Cardiac muscle cell (in vitro differentiated cells and primary cell): ENCODE results near the gene CLGN. TPM values are rescaled to one million over a fixed set of nuclear protein-coding genes. Genes with fewer than 3 reads are reported as not detected.

Source experiments
- DNase-seq, 2 donors: peaks; one replicate each; pipeline versions ENCODE4 v3.0.0 to v3.0.0-alpha.2; 2010 to 2017; ENCODE audit warnings: low read depth in 1 of 2, low spot score in 1 of 2
- H3K27ac ChIP-seq: fragments of 200-600 bp; sonication (generic); 2 replicates; pipeline ENCODE4 v1.5.1; 2016
- H3K27me3 ChIP-seq: fragments of 200-600 bp; sonication (generic); 2 replicates; pipeline ENCODE4 v1.6.0; 2016; ENCODE audit warnings: control low read depth
- H3K36me3 ChIP-seq: fragments of 200-600 bp; sonication (generic); 2 replicates; pipeline ENCODE4 v1.5.1; 2016; ENCODE audit warnings: control low read depth
- H3K4me1 ChIP-seq: fragments of 200-600 bp; sonication (generic); 2 replicates; pipeline ENCODE4 v1.8.1; 2017; ENCODE audit warnings: low read depth, mild to moderate bottlenecking, mixed run types
- H3K4me3 ChIP-seq: fragments of 200-600 bp; sonication (generic); 2 replicates; pipeline ENCODE4 v1.5.1; 2016; ENCODE audit warnings: mild to moderate bottlenecking
- H3K9me3 ChIP-seq: fragments of 200-600 bp; sonication (generic); 2 replicates; pipeline ENCODE4 v1.5.1; 2017; ENCODE audit warnings: low read depth, mild to moderate bottlenecking, control low read depth
- CTCF ChIP-seq: IDR thresholded peaks from 2 replicates; pipeline ENCODE4 v1.5.1; 2012; ENCODE audit warnings: low read depth, mild to moderate bottlenecking, low read length
- polyA plus RNA-seq: library from polyadenylated mRNA; unstranded; fragments of >200 nt; fragmentation: Nextera tagmentation; extraction: Ambion mirVana; gene quantifications from 2 replicates; pipeline ENCODE4 v1.2.1, GENCODE V29; 2016
- total RNA-seq: library from RNA; depleted of rRNA; stranded (reverse); fragments of >200 nt; gene quantifications from 2 replicates; pipeline ENCODE4 v1.2.3, GENCODE V29; 2016

The CLGN gene
- total RNA-seq = 9.1 and 15.1 TPM in 2 replicates
- polyA plus RNA-seq = 18.0 and 34.4 TPM in 2 replicates

DNA sequence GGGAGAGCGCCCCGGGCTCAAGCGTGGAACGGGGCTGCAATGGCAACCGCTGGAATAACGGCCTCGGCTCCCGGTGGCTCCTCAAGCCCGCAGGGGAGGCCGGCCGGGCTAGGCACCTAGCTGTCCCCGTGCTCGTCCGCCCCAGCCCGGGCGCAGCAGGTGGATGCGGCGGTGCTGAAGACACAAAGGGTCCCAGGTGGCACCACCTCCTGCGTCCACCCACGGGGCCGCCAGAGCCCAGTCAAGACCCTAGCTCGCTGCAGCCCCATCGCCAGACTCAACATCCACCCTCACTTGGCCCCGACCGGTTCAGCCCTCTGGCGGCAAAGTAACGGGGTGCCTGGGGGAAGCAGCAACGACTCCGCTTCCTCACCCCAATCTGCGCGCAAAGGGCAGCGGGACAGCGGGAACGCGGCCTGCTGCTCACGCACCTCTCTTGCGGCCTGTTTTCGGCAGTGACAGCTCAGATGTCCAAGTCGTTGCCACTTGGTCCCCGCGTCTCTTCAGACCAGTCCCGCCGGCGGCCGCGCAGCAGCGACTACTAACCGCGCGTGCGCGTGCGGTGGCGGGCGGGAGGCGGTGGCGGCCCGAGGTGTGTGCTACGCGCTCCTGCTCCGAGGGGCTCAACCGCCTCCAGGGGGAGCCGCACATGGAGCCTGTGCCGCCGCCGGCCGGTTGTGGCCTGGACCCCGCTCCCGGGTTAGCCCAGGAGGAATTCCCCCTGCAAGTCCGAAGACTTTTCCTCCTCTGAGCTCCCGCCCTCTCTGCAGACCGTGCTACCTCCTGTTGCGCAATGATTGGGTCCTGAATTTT is at the start of gene CLGN:
CLGN (minus strand) TSS at position 543 of the 813 bp plus-strand sequence. CDS start 14,570 bp downstream, outside the sequence.
- peak within 1 kb of the TSS; percentile 52 for H3K27ac ChIP-seq

DNA sequence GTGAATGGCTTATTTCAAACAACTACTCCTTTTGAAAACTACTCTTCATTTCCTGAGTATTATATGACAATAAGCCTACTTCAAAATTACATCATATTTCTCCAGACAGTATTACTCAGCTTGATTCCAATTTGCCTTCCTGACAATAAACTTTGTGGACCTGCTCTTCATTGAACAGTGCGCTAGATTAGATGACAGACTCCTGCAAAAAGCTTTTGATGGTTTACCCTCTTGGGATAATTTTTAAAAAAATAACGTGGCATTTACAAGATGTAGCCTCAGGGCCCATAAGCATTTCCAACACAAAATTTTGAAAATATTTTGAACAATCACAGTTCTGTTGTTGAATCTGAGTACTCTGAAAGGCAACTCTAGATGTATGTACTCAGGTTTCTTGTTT is 44.7 kb upstream of the CLGN start:
- H3K27ac ChIP-seq = no peak overlapping the region
- TF ChIP-seq CTCF = no peak
- no peak for DNase-seq
- H3K27me3 ChIP-seq = peaks cover 3% of the 10 kb centered on the region
- H3K4me3 ChIP-seq = no peak overlapping the region
- no peaks in the 10 kb centered on the region for H3K36me3 ChIP-seq
- H3K4me1 ChIP-seq = peaks cover 18% of the 10 kb centered on the region
- no peaks in the 10 kb centered on the region for H3K9me3 ChIP-seq

More for the DNA sequence above, at the start of gene CLGN:
- TF ChIP-seq CTCF = peak; percentile 33
- peak; percentile 53 to 94 for DNase-seq
- no peaks in the 10 kb centered on the region for H3K4me1 ChIP-seq
- no peaks in the 10 kb centered on the region for H3K27me3 ChIP-seq
- H3K4me3 ChIP-seq = peak within 1 kb of the TSS; percentile 61
- H3K36me3 ChIP-seq = no peaks in the 10 kb centered on the region
- H3K9me3 ChIP-seq = no peaks in the 10 kb centered on the region

- Histone ChIP-seq H3K9me3 (no peaks in the 10 kb centered on the region), H3K27me3 (peaks cover 3% of the 10 kb centered on the region), H3K4me1 (peaks cover 24% of the 10 kb centered on the region), H3K36me3 (no peaks in the 10 kb centered on the region), H3K27ac (no peak overlapping the region), H3K4me3 (no peak overlapping the region)
- no peak for TF ChIP-seq CTCF
- peak in 1 of 2 donors; percentile 36 for DNase-seq
Measured at GRCh38 chr4:140469791-140470733, 42.6 kb upstream of the CLGN start.

GRCh38 chr4:140466146-140466545 is 38.7 kb upstream of the CLGN start:
- H3K4me3 ChIP-seq = no peak overlapping the region
- TF ChIP-seq CTCF = no peak
- no peaks in the 10 kb centered on the region for H3K9me3 ChIP-seq
- DNase-seq = no peak
- H3K36me3 ChIP-seq = no peaks in the 10 kb centered on the region
- peaks cover 10% of the 10 kb centered on the region for H3K4me1 ChIP-seq
- peaks cover 3% of the 10 kb centered on the region for H3K27me3 ChIP-seq
- no peak overlapping the region for H3K27ac ChIP-seq

DNA sequence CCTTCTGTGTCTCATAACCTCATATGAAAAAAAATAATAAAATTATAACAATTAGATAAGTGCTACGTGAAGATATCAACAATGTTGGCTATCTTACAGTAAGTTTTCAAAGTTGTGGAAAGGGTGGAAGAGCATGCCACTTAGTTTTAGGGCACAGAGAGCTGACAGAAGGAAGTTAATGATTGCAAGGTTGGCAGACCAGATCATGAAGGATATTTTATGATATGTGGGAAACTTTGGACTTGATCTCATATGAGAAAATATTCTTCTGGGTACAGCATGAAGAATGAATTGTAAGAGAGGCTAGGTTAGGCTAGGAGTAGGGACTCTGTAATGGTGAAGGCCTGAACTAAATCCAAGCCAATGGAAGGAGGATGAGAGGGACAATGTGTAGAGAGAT is 36.2 kb upstream of the CLGN start:
- no peak for DNase-seq
- TF ChIP-seq CTCF = no peak
- Histone ChIP-seq H3K4me1 (peaks cover 6% of the 10 kb centered on the region), H3K4me3 (no peak overlapping the region), H3K27ac (no peak overlapping the region), H3K36me3 (no peaks in the 10 kb centered on the region), H3K27me3 (peaks cover 3% of the 10 kb centered on the region), H3K9me3 (no peaks in the 10 kb centered on the region)
